HEK293 (cell line): ENCODE data around the gene AOAH.

Source experiments
- CTCF ChIA-PET: fragments of 350-600 bp; formaldehyde crosslinking; extraction: SDS; loops from one replicate; lab custom pipeline; 2021; ENCODE audit warnings: antibody characterized with exemption; lab: Yijun Ruan, JAX
- POLR2A ChIA-PET: fragments of 300-600 bp; formaldehyde crosslinking; extraction: SDS; loops from one replicate; lab custom pipeline; 2020; ENCODE audit warnings: antibody characterized with exemption, inconsistent platforms; lab: Yijun Ruan, JAX
- H3K27ac ChIP-seq: fragments of 200-500 bp; sonication (Bioruptor generic); 2 replicates; pipeline ENCODE4 v1.5.1; 2014; ENCODE audit warnings: low read depth, low read length, control low read depth, inconsistent platforms; ENCODE audit errors: extremely low read depth
- H3K36me3 ChIP-seq, 2 experiments: fragments of 200-500 bp in 1 of 2; sonication (Bioruptor generic) in 1 of 2; 1 replicate in 1 of 2; 2 replicates in 1 of 2; pipeline ENCODE4 v1.5.1; 2014 to 2017; ENCODE audit warnings: inconsistent platforms in 2 of 2, low read length in 2 of 2; ENCODE audit not compliant: control insufficient read depth in 2 of 2, insufficient read depth in 1 of 2
- H3K4me1 ChIP-seq: fragments of 200-500 bp; sonication (Bioruptor generic); 2 replicates; pipeline ENCODE4 v1.5.1; 2014; ENCODE audit warnings: mild to moderate bottlenecking, low read length, inconsistent platforms; ENCODE audit not compliant: control insufficient read depth, insufficient read depth
- H3K4me3 ChIP-seq: 2 replicates; pipeline ENCODE4 v1.5.1; 2011; ENCODE audit warnings: low read depth, mild to moderate bottlenecking, control low read depth, low read length, moderate library complexity
- H3K9me3 ChIP-seq: fragments of 200-500 bp; sonication (Bioruptor generic); 2 replicates; pipeline ENCODE4 v1.5.1; 2014; ENCODE audit warnings: low read depth, low read length, inconsistent platforms; ENCODE audit not compliant: control insufficient read depth, insufficient read depth
- HOXC10 ChIP-seq: sonication (generic); formaldehyde crosslinking; IDR thresholded peaks from 2 replicates; pipeline ENCODE4 v1.8.1; 2023; ENCODE audit warnings: mild to moderate bottlenecking, missing genetic modification reagents
- OSR2 ChIP-seq: fragments of 450-650 bp; formaldehyde crosslinking; IDR thresholded peaks from 2 replicates; pipeline ENCODE4 v1.5.1; 2016; ENCODE audit warnings: missing biosample characterization, missing genetic modification characterization
- PRDM6 ChIP-seq: fragments of 450-650 bp; formaldehyde crosslinking; IDR thresholded peaks from 2 replicates; pipeline ENCODE4 v1.5.1; 2017; ENCODE audit warnings: missing biosample characterization, missing genetic modification characterization
- RBAK ChIP-seq: fragments of 450-650 bp; formaldehyde crosslinking; IDR thresholded peaks from 2 replicates; pipeline ENCODE4 v1.5.1; 2016; ENCODE audit warnings: missing biosample characterization, missing genetic modification characterization
- SP3 ChIP-seq: fragments of 450-650 bp; formaldehyde crosslinking; IDR thresholded peaks from 2 replicates; pipeline ENCODE4 v1.5.1; 2016; ENCODE audit warnings: missing biosample characterization, missing genetic modification characterization
- ZFP69B ChIP-seq: fragments of 450-650 bp; formaldehyde crosslinking; IDR thresholded peaks from 2 replicates; pipeline ENCODE4 v1.5.1; 2016; ENCODE audit warnings: missing biosample characterization, missing genetic modification characterization
- ZNF112 ChIP-seq: fragments of 450-650 bp; formaldehyde crosslinking; IDR thresholded peaks from 2 replicates; pipeline ENCODE4 v1.5.0; 2017; ENCODE audit warnings: missing biosample characterization, missing genetic modification characterization
- ZNF138 ChIP-seq: fragments of 450-650 bp; formaldehyde crosslinking; IDR thresholded peaks from 2 replicates; pipeline ENCODE4 v1.5.1; 2016; ENCODE audit warnings: missing biosample characterization, missing genetic modification characterization, borderline replicate concordance
- ZNF184 ChIP-seq: fragments of 450-650 bp; IDR thresholded peaks from 2 replicates; pipeline ENCODE4 v1.5.1; 2018; ENCODE audit warnings: missing biosample characterization, mild to moderate bottlenecking, missing genetic modification characterization
- ZNF19 ChIP-seq: fragments of 450-650 bp; formaldehyde crosslinking; IDR thresholded peaks from 2 replicates; pipeline ENCODE4; 2016; ENCODE audit warnings: missing biosample characterization, missing genetic modification characterization, low read depth
- ZNF214 ChIP-seq: fragments of 450-650 bp; formaldehyde crosslinking; IDR thresholded peaks from 2 replicates; pipeline ENCODE4 v1.5.1; 2017; ENCODE audit warnings: missing biosample characterization, mild to moderate bottlenecking, missing genetic modification characterization, borderline replicate concordance
- ZNF302 ChIP-seq: fragments of 450-650 bp; formaldehyde crosslinking; IDR thresholded peaks from 2 replicates; pipeline ENCODE4 v1.5.1; 2016; ENCODE audit warnings: missing biosample characterization, missing genetic modification characterization, low read depth
- ZNF350 ChIP-seq: fragments of 450-650 bp; formaldehyde crosslinking; IDR thresholded peaks from 2 replicates; pipeline ENCODE4 v1.5.0; 2017; ENCODE audit warnings: missing biosample characterization, mild to moderate bottlenecking, missing genetic modification characterization
- ZNF394 ChIP-seq: fragments of 450-650 bp; formaldehyde crosslinking; IDR thresholded peaks from 2 replicates; pipeline ENCODE4 v1.5.1; 2016; ENCODE audit warnings: missing biosample characterization, missing genetic modification characterization, mild to moderate bottlenecking, moderate library complexity, borderline replicate concordance
- ZNF501 ChIP-seq: fragments of 450-650 bp; formaldehyde crosslinking; IDR thresholded peaks from 2 replicates; pipeline ENCODE4 v1.5.1; 2016; ENCODE audit warnings: missing biosample characterization, missing genetic modification characterization
- ZNF518A ChIP-seq: fragments of 450-650 bp; formaldehyde crosslinking; conservative IDR thresholded peaks from 2 replicates; pipeline ENCODE4 v1.5.1; 2016; ENCODE audit warnings: low read depth, missing biosample characterization, missing genetic modification characterization
- ZNF560 ChIP-seq: fragments of 450-650 bp; formaldehyde crosslinking; IDR thresholded peaks from 2 replicates; pipeline ENCODE4 v1.5.1; 2017; ENCODE audit warnings: missing biosample characterization, missing genetic modification characterization, borderline replicate concordance
- ZNF624 ChIP-seq: fragments of 450-650 bp; formaldehyde crosslinking; IDR thresholded peaks from 2 replicates; pipeline ENCODE4 v1.5.1; 2017; ENCODE audit warnings: missing biosample characterization, missing genetic modification characterization
- ZNF654 ChIP-seq: fragments of 450-650 bp; formaldehyde crosslinking; IDR thresholded peaks from 2 replicates; pipeline ENCODE4 v1.5.1; 2016; ENCODE audit warnings: low read depth, missing biosample characterization, missing genetic modification characterization
- ZNF658 ChIP-seq: fragments of 450-650 bp; formaldehyde crosslinking; IDR thresholded peaks from 2 replicates; pipeline ENCODE4; 2016; ENCODE audit warnings: missing biosample characterization, missing genetic modification characterization
- ZNF670 ChIP-seq: fragments of 450-650 bp; formaldehyde crosslinking; IDR thresholded peaks from 2 replicates; pipeline ENCODE4 v1.5.1; 2016; ENCODE audit warnings: missing biosample characterization, missing genetic modification characterization, low read depth
- ZNF768 ChIP-seq: fragments of 450-650 bp; formaldehyde crosslinking; IDR thresholded peaks from 2 replicates; pipeline ENCODE4 v1.5.1; 2018; ENCODE audit warnings: missing biosample characterization, mild to moderate bottlenecking, missing genetic modification characterization
- ZSCAN30 ChIP-seq: fragments of 450-650 bp; IDR thresholded peaks from 2 replicates; pipeline ENCODE4 v1.5.1; 2018; ENCODE audit warnings: missing biosample characterization, mild to moderate bottlenecking, missing genetic modification characterization, moderate library complexity

AOAH gene

DNA sequence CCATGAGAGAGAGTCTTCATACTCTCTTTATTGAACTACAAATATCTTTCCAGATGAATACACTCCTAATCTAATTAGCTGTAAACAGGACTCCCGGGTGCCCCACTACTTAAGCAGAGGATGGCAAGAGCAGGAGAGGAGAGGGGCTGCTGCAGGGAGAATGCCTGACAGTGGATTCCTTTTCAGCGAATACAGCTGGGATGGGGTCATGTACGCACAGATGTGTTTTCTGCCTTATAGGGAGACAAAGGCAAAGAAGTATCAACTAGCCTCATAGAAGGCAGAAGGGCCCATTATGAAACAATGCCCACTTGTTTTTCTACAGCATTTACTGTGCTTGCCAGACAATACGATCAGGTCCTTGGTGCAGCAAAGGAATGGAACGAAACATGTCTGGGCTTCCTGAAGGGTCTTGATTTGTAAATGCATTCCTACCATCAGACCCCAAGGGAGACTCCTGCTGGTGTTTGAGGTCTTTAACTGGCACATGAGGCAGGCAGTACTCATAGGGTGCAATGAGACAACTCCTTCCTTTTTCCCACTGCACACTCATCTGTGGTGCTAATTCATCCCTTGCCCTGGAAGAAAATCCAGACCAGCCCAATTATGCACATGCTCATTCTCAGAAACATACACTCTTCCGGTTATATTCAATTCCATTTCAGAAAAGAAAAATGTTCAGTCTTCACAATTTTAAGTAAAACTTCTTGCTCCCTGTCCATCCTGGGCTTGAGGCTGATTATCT is 117.1 kb downstream of the AOAH start (continued):
- no peak for TF ChIP-seq ZNF302 (tag by site-specific recombination)
- no peak for TF ChIP-seq ZNF501 (tag by site-specific recombination)
- TF ChIP-seq ZNF654 (tag by site-specific recombination), result no peak
- TF ChIP-seq ZNF518A (tag by site-specific recombination), result no peak
- TF ChIP-seq ZFP69B, result no peak

DNA sequence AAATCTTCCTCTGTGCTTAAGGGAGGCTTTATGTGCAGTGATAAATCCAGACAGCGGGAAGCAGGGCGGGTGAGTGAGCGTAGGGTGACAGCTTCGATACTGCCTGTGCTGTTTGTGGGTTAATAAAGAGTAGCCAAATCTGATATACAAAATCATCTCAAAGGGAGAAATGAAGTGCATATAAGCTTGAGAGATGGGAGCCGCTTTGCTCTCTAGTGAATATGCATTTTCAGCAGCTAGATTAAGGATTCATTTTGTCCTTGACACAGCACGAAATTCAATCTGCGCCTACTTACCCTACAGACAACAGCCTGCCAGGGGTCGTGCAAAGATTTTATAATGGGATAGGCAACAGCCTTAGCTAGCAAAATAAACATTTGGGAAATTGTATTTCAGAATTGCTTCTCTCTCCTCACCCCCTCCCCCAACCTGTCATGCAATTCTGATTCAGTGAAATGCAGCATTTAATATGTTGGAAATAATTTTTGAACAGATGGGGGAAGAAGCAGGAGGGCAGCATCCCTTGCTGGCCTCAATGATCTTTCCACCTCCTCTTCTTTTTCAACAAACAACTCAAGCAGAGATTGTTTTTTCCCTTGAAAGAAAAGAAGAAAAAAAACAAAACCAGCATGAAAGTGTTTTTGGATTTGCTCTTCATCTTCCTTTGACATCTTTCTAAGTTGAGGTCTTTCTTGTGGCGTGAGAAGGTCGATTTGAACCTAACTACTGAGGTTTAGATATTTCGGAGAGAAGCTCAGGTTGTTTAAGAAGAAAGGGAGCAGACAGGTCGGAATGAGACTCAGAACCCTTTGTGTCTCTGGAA is 117.9 kb downstream of the AOAH start:
- no peak overlapping the region for H3K4me3 ChIP-seq
- TF ChIP-seq ZNF560 (no peak), ZNF214 (tag by site-specific recombination) (no peak), ZNF624 (no peak), ZNF350 (tag by site-specific recombination) (no peak), ZNF184 (no peak), ZNF670 (no peak), ZNF112 (no peak)
- TF ChIP-seq, all 188 proteins: peak for 0
- no peaks in the 10 kb centered on the region for H3K36me3 ChIP-seq
- POLR2A ChIA-PET, result no interaction called here
- CTCF ChIA-PET, result interaction anchor here (0.6 to 1.1 kb wide), 4 partner anchors 42 to 119 kb away, joined by 3 to 5 read pairs (median 4); no protein-coding TSS in a partner anchor
- H3K9me3 ChIP-seq, result no peaks in the 10 kb centered on the region
- H3K4me1 ChIP-seq, result peaks cover 6% of the 10 kb centered on the region; the same call in 1 of the 2 replicates
- no peak overlapping the region for H3K27ac ChIP-seq

- H3K27ac ChIP-seq, result no peak overlapping the region
- ChIA-PET CTCF (interaction anchor here (0.6 to 1.1 kb wide), 2 partner anchors 64 to 118 kb away, joined by 4 to 5 read pairs; no protein-coding TSS in a partner anchor), POLR2A (interaction anchor here (1.0 kb wide), 1 partner anchor 48 kb away, joined by 5 read pairs; no protein-coding TSS in a partner anchor)
- H3K4me1 ChIP-seq, result peaks cover 6% of the 10 kb centered on the region; the same call in 1 of the 2 replicates
- no peaks in the 10 kb centered on the region for H3K9me3 ChIP-seq
- H3K4me3 ChIP-seq, result no peak overlapping the region
- no peaks in the 10 kb centered on the region for H3K36me3 ChIP-seq
- TF ChIP-seq SP3 (tag by site-specific recombination), result no peak
- no peak for TF ChIP-seq ZNF19 (tag by site-specific recombination)
- no peak for TF ChIP-seq OSR2
- TF ChIP-seq ZNF658 (tag by site-specific recombination), result no peak
- no peak for TF ChIP-seq RBAK (tag by site-specific recombination)
- TF ChIP-seq ZNF138, result no peak
- TF ChIP-seq HOXC10 (CRISPR knock-in tag), result no peak
- TF ChIP-seq PRDM6 (tag by site-specific recombination), result no peak
- no peak for TF ChIP-seq ZNF768 (tag by site-specific recombination)
- TF ChIP-seq ZNF394, result no peak
- TF ChIP-seq ZSCAN30 (tag by site-specific recombination), result no peak
These were observed 118.8 kb downstream of the AOAH start for GRCh38 chr7:36605261-36606051.
